Thyroid gland (tissue), 4 donors: Measurements from ENCODE around the gene FGD3.

Source experiments
- CTCF ChIP-seq, 6 experiments: fragments of 200-600 bp in 3 of 6; fragments of 450-650 bp in 3 of 6; sonication (generic) in 3 of 6; IDR thresholded peaks; one replicate each; pipeline ENCODE4 v1.5.1; 2016 to 2019; ENCODE audit warnings: antibody characterized with exemption in 6 of 6, mild to moderate bottlenecking in 2 of 6, inconsistent platforms in 1 of 6, moderate library complexity in 1 of 6
- POLR2A ChIP-seq, 2 donors: fragments of 450-650 bp; IDR thresholded peaks; one replicate each; pipeline ENCODE4 v1.6.1; 2017; ENCODE audit warnings: antibody characterized with exemption in 2 of 2, mild to moderate bottlenecking in 2 of 2, moderate library complexity in 1 of 2

DNA sequence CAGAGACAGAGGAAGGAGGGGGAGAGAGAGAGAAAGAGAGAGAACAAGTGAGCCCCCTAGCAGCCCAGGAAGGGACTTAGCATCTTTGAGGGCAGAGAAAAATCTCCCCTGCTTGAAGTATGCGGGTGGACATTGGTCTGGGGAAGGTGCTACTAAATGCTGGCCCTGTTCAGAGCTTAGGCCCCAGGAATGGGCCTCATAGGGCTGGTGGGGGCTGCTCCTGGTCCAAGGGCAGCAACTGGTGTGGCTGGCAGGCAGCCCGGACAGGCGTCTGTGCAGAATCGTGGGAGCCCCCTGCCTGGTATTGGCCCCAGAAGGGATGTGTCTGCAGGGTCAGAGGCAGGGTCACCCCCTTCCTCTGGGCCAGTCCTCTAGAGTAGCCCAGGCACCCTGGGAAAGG lies 63.4 kb downstream of the FGD3 start:
- TF ChIP-seq CTCF (IDR thresholded peaks at IDR 0.05) (no peak), POLR2A (IDR thresholded peaks at IDR 0.05) (no peak)
